HG03565 (cell line): Measurements from ENCODE around the gene NADK.
"Not testable (repeated sequence)": the region's sequence is repeated elsewhere in the genome, so short reads cannot be mapped to it uniquely, and the experiment has no call there.

Experiments used
- ATAC-seq: cut with Tn5 transposase; IDR thresholded peaks from one replicate; pipeline ENCODE4 v1.9.1; 2021; ENCODE audit warnings: mild to moderate bottlenecking, moderate library complexity; ENCODE audit not compliant: unreplicated experiment

Gene NADK

DNA sequence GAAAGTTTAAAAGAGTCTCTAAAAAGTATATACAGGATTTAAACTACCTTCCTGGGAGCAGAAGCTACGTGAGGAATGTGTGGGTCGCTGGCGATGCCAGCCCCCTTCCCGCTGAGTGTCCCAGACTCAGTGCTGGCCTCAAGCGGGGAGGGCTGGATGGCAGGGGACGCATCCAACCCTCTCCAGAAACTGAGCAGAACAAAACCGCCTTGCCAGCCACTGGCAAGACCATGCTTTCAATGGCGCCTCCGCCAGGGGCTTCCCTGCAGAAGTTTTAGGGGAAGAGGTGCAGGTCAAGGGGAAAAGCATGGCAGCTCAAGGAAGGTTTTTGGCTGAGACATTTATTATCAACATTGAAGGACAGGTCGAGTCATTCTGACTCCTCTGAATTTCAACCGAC lies 26.1 kb downstream of the NADK start:
- ATAC-seq, result no peak

DNA sequence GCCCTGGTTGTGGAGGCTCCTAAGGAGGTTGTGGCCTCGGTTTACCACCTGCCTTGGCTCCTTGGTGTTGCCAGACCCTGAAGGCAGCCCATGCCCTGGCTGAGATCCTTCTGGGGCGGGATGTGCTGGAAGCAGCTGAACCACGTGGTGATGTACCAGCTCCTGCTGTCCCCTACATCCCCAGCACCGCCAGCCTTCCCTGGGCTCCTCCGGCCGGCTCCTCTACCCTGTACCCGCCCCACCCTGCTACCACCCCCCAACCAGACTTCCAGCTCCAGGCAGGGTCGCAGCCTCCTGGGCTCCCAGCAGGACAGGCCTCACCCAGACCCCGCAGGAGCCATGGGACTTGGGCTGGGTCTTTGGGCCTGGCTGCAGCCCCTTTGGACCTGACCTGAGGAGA lies 28.3 kb downstream of the NADK start:
- ATAC-seq, result not testable (repeated sequence)

DNA sequence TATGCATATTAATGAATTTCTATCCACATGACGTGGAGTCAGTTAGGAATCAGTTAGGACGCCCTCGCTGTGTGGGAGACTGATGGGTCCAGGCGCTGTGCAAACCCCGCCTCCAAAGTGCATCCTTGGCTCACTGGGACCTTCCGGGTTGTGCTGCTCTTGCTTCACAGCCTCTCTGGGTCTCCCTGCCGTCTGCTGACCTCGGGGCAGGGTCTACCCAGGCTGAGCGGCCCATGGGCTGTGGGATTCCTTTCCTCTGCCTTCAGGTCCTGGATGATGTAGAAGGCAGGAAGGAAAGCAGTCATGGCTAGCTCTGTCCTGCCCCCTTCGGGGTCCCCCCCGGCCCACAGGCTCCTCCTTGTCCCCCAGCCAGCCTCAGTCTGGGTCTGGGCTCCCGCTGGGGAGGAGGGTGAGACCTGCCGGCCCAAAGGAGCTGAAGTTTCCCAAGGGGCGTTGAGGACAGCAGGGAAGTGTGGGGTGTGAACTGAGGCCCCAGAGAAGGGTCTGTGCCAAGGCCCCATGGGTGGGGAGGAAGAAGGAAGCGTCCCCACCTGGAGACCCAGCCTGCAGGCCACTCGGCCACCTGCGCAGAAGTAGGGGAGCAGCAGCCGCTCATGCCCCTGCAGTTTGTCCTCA lies 29.5 kb downstream of the NADK start:
- ATAC-seq, result no peak

DNA sequence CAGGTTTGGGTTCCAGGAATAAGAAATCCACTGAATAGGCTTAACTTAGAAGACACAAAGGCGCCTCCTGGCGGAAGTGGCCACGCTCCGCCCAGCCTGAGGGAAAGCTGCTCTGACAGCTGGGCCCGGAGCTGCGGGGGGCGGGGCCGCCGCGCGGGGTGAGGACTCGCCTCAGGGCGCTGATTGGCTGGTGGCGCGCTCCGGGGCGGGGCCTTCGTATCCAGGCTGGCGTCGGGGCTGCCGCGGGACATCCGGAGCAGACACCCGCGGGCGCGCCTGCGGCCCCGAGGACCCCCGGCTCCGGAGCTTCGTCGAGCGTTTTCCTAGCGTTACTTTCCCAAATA lies 31.7 kb downstream of the NADK start:
- peak; percentile 75 for ATAC-seq

DNA sequence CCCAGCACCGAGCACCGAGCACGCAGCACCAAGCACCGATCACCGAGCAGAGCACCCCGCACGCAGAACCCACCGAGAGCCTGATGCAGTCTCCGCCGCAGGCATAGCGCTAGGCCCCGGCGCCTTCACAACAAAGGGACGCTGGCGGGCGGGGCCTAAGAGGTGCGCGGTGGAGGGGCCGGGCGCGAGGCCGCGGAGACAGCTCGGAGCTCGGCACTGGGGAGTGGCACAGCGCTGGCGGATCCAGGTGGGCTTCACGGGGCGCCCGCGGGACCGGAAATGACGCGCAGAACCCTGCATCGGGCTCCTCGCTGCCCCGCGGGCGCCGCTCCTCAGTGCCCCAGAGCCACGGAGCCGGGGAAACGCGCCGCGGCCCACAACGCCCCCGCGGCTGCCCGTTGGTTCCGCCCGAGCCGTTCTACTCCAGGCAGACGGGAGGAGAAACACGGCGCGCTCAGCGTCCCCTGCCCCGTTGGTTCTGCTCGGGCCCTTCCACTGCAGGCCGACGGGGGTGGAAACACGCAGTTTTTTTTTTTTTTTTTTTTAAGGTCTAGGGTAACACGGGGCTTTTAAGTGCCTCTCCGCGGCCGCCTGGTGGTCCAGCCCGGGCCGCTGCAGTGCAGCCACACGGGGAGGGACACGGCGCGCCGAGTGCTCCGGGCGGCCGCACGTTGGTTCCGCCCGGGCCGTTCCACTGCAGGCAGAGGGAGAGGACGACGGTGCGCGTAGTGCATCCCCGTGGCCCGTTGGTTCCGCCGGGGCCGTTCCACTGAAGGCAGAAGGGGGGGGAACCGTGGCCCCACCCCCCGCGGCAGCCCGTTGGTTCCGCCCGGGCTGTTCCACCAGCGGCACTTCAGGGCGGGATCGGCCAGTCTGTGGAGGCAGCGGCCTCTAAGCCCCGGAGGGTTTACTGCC lies 32.4 kb downstream of the NADK start:
- ATAC-seq, result peak; percentile 39

DNA sequence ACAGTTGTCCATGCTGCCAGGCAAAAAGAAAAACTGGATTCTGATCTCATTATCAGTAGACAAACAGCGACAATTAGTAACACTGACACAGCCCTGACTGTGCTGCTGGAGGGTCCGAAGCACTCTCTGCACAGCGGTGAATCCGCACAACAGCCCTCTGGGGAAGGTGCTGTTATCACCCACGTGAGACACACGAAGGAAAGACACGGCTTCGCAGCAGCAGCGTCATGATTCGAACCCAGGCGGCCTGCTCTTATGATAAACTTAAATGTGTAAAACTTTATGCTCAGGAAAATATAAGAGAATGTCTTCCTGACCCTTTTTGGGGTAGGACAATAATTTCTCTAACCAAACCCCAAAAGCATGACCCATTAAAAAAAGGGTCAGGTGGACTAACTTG lies 35.7 kb downstream of the NADK start:
- ATAC-seq, result not testable (repeated sequence)

DNA sequence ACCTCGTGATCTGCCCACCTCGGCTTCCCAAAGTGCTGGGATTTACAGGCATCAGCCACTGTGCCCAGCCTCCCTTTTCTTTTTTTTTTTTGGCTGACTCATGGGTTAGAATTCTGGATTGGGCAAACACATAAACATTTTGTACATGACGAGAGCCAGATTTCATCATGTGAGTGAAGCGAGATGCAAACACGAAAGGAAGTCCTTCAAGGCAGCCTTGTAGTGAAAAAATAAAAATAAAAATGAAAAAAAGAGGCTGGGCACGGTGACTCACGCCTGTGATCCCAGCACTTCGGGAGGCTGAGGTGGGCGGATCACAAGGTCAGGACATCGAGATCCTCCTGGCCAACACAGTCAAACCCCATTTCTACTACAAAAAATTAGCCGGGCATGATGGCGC lies 37.3 kb downstream of the NADK start:
- not testable (repeated sequence) for ATAC-seq

DNA sequence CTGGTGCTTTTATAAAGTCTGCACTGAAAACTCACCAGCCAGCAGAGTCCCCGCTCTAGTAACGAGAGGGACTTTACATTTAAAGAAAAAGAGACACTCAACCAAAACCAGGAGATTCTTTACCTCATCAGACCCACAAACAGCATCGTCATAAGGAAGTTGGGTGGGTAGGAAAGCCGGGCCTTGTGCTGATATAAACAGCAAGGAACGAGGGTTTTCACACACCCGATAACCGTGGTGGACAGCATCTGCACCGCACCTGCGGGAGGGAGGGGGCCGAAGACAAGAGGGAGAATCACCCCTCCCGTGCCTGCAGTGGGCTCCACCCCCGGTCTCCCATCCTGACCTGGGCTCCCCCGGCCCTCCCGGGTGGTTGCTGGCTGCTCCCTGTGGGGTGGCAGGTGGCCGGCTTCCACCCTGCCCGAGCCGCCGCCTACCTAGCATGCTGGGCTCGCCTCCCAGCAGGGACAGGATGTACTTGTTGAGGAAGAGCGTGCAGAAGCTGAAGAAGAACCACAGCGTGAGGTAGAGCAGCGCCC lies 39.4 kb downstream of the NADK start:
- not testable (repeated sequence) for ATAC-seq

DNA sequence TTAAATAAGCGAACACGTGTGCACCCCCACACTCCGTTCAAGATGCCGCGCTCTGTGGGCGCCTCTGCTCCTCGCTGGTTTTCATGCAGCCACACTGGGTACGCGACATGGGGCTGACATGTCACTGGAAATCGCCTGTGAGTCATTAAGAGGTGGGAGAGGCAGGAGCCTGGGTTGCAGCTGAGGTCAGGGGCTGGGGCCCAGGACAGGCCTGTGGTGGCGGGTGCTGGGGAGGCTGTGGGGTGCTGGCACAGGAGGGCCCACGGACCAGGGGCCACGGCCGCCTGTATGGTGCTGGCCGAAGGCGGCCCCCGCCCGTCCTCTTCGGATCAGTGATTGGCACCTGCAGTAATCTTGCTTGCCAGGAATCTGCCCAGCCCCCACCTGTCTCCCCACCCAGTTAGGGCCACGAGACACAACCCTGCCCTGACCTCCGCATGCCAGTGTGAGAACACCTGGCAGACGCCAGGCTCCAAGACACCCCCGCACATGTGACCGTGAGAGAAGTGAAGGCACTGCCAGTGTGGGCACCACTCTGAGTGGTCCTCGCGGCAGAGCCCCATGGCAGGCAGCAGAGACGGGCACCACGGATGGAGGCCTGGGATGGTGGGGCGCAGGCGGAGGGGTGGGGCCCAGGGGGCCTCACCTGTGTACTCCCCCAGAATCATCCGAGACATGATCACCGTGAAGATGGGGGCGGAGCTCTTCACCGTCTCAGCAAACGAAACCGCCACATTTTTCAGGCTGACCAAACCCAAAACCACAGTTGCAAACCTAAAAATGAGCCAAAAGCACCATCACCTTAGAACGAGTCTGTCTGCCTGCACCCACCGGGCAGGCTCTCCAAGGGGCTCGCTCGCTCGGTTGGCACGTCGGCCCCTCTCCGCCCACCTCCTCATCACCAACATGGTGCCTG lies 40.3 kb downstream of the NADK start:
- ATAC-seq, result not testable (repeated sequence)

DNA sequence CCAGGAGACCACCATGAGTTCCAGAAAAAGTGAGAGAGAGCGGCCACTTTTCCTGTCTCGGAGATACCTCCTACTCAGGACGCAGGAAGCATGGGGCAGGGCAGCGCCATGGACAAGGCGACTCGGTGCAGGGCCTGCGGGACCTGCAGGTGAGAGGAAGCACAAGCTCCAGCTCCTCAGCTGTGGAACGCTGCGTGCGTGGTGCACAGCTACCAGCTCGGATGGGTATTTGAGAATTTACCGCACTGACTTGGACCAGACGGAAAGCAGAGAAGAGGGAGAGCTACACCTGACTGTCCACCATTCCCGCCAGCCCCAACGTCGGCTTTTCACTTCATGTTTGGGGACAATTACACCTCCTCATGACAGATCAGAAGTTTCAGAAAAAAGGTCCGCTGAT lies 45.9 kb downstream of the NADK start:
- no peak for ATAC-seq

DNA sequence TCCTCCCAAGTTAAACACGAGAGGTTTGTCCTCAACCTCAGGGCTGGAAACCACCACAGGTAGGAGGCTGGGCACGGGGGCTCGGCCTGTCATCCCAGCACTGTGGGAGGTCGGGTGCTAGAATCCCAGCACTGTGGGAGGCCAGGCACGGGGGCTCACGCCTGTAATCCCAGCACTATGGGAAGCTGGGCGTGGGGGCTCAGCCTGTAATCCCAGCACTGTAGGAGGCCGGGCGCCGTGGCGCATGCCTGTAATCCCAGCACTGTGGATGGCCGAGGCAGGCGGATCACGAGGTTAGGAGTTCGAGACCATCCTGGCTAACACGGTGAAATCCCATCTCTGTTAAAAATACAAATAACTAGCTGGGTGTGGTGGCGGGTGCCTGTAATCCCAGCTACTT lies 47.4 kb downstream of the NADK start:
- ATAC-seq, result no peak

DNA sequence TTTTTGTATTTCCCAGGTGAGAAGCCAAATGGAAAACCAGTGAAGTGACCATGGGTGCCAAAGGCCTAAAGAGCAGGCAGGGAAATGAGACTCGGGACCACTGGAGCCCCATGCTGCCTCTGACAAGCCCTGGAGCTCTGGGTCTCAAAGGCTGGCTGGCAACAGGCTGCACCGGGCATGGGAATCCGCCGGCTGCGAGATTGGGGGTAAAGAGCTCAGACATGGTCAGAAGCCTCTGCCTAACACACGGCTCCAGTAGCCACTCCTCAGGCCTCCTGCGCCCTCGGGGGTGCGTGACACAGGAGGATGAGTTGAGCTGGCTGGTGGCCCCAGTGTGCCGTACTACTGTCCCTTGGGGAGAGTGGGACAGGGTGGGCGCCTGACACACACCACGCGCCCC lies 48.0 kb downstream of the NADK start:
- ATAC-seq, result not testable (repeated sequence)

DNA sequence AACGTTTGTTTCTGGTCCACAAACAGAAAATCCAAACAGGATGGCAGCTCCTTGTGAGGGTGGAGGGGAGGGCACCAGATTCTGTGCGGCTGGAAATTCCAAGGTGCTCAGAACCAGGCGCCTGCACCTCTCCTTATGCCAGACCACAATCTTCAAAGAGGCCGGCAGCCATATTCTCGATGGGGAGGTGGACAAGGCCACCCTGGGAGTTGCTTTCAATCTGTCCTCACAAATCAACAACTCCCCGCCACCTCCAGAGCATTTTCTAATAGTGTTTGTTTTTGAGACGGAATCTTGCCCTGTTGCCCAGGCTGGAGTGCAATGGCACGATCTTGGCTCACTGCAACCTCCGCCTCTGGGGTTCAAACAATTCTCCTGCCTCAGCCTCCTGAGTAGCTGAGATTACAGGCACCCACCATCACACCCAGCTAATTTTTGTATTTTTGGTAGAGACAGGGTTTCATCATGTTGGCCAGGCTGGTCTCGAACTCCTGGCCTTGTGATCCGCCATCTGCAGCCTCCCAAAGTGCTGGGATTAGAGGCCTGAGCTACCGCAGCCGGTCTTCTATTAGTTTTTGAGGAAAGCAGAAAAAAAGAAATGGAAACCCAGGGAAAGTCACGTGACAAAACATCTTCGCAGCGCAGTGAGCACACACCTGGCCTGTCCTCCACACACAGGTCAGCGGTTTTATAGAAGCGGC lies 49.0 kb downstream of the NADK start:
- ATAC-seq, result not testable (repeated sequence)

DNA sequence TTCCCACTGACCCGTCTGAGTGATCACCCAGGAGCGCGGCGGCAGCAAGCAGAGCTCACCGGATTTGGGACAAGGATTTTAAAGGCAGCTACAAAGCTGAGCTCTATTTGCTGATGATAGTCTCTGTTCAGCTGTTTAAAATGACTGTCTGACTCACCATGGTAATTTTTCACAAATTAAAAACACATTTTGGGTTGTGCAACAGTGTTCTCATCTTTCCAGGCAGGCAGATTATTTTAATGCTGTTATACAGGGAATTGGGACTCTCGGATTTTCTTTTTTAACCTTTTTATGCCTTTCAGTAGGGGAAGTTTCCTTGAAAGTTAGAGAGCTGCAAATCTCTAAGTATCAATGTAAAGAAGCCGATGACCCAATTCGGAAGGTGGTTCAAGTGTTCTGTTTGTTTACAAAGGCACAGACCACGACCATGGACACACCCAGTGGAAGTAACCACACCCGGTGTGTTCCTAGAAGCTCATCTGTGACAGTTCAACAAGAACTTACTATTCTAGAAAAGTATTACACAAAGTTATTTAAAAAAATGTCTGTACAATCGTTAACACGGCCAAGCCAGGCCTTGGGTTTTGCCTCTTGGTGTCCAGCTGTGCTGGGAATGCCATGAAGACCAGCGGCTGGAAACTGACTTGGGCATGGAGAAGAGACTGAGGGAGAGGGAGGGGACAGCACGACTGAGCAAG lies 49.8 kb downstream of the NADK start:
- ATAC-seq, result not testable (repeated sequence)

DNA sequence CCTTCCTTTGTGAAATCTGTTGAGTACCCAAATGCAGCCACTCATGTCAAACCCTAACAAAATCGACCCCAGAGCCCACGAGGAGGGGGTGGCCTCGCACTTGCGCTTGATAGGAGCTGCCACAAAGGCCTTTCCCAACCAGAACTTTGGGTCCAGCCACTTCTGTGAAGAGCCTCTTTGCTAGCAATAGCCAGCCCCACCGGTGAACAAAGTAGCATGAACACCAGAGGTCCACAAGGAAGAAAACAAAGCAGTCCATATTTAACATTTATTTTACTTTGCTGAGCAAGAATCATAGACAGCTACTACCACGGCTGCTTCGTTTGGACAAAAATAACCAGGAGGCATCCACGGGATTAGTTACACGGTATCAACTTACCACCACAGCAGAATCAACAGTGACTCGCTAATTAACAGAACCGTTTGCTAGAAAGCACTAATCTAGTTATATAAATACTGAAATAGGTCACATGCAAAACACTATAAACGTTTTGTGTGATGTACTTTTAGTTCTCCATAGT lies 51.1 kb downstream of the NADK start:
- not testable (repeated sequence) for ATAC-seq

DNA sequence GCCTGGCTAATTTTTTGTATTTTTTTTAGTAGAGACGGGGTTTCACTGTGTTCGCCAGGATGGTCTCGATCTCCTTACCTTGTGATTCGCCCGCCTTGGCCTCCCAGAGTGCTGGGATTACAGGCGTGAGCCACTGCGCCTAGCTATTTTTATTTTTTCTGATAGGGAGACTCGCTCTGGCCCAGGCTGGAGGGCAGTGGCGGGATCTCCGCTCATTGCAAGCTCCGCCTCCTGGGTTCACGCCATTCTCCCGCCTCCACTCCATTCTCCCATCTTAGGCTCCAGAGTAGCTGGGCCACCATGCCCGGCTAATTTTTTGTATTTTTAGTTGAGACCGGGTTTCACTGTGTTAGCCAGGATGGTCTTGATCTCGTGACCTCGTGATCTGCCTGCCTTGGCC lies 52.2 kb downstream of the NADK start:
- ATAC-seq, result not testable (repeated sequence)

DNA sequence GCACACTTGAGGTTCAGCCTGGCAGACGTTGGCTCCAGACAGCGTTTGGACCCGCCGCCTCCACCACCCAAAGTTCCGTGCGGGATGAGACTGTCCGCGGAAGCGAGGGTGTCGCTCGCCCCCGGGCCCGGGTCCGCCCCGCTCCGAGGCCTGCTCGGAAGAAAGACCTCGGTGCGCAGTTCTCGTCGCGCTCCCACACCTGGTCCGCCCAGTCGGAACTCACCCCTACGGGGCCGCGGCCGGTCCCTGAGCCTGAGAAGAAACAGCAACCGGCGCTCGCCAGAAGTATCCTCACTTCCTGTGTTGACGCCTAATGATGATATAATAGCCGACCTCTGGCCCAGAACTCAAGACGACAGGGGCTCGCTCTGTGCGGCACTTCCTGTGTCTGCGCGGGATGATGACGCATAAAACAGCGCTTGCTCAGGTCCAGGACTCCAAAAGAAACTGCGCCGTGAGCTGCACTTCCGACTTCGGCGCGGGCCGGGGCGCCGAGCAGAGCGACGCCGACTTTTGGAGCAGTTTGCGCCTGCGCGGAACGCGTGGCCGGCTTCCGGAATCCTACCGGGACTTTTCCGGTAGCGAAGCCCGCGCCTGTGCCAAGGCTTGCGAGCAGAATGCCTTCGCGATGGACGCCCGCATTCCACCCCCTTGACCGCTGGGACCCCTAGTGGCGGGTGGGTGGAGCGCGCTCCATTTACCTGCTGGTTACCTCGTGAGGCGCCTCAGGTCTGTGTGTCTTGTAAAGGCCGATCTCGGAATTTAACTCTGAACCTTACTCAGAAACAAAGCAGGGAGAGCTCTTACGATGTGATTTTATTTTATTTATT lies 54.0 kb downstream of the NADK start, which contains the start of gene CDK11A:
TSS of gene CDK11A (minus strand) at position 323 of the 830 bp plus-strand sequence. CDS start 1,539 bp downstream, outside the sequence.
- peak; percentile 81 for ATAC-seq

DNA sequence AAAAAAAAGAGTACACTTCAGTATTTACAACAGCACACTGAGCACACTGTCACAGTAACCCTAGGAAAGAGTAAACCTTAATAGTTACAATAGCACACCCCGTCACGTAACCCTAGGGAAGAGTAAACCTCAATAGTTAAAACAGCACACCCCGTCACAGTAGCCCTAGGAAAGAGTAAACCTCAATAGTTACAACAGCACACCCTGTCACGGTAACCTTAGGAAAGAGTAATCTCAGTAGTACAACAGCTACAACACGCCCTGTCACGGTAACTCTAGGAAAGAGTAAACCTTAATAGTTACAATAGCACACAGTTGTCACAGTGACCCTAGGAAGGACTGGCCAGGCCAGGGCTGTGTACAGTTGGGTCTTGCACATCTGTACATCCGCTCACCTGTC lies 57.1 kb downstream of the NADK start:
- no peak for ATAC-seq
